ENCODE measurements around the gene SPEN.
A peak's percentile ranks its signal among the peaks of the same experiment; 100 is the strongest.
"Not testable (repeated sequence)": the region's sequence is repeated elsewhere in the genome, so short reads cannot be mapped to it uniquely, and the experiment has no call there.

The SPEN gene

GRCh38 chr1:15847100-15847892, at the start of gene SPEN:
Gene SPEN (plus strand): TSS chr1:15847707. CDS start chr1:15848068, 361 bp downstream.
- peak; percentile 99 for DNase-seq

- peak; percentile 98 for DNase-seq
Measured at GRCh38 chr1:15799004-15799867, 48.3 kb upstream of the SPEN start.

- peak; percentile 53 for DNase-seq
Measured at GRCh38 chr1:15799928-15800835, 47.3 kb upstream of the SPEN start.

GRCh38 chr1:15802234-15802965, 45.1 kb upstream of the SPEN start:
- peak; percentile 51 for DNase-seq

- peak; percentile 43 for DNase-seq
Measured at GRCh38 chr1:15803380-15803779, 44.1 kb upstream of the SPEN start.

GRCh38 chr1:15804060-15804459, 43.4 kb upstream of the SPEN start:
- DNase-seq = no peak

GRCh38 chr1:15807121-15807520, 40.4 kb upstream of the SPEN start:
- no peak for DNase-seq

GRCh38 chr1:15807549-15807948, 40.0 kb upstream of the SPEN start, which contains the start of gene UQCRHL:
Gene UQCRHL (minus strand): TSS chr1:15807649. CDS start chr1:15807649, 0 bp downstream.
- not testable (repeated sequence) for DNase-seq

- no peak for DNase-seq
Measured at GRCh38 chr1:15808955-15809354, 38.6 kb upstream of the SPEN start.

- DNase-seq = no peak
Measured at GRCh38 chr1:15810073-15810472, 37.4 kb upstream of the SPEN start.

GRCh38 chr1:15816674-15817073, 30.8 kb upstream of the SPEN start:
- DNase-seq = no peak

GRCh38 chr1:15820478-15820877, 27.0 kb upstream of the SPEN start:
- no peak for DNase-seq

- DNase-seq = no peak
Measured at GRCh38 chr1:15825800-15826199, 21.7 kb upstream of the SPEN start.

GRCh38 chr1:15826810-15827507, 20.5 kb upstream of the SPEN start:
- no peak for DNase-seq

- not testable (repeated sequence) for DNase-seq
Measured at GRCh38 chr1:15827567-15827966, 19.9 kb upstream of the SPEN start.

- DNase-seq = not testable (repeated sequence)
Measured at GRCh38 chr1:15828931-15829330, 18.6 kb upstream of the SPEN start.

- no peak for DNase-seq
Measured at GRCh38 chr1:15830258-15830657, 17.2 kb upstream of the SPEN start.

GRCh38 chr1:15833069-15833679, 14.3 kb upstream of the SPEN start:
- peak; percentile 10 for DNase-seq

GRCh38 chr1:15833842-15834405, 13.6 kb upstream of the SPEN start:
- no peak for DNase-seq

GRCh38 chr1:15834406-15835204, 12.9 kb upstream of the SPEN start:
- peak; percentile 92 for DNase-seq

Measured in fibroblast of skin of right biceps (primary cell).